Stomach (tissue), 9 donors: ENCODE results near the gene NOS1. TPM values are rescaled to one million over a fixed set of nuclear protein-coding genes. Genes with fewer than 3 reads are reported as not detected.
A peak's percentile ranks its signal among the peaks of the same experiment; 100 is the strongest.
"Not testable (repeated sequence)": the region's sequence is repeated elsewhere in the genome, so short reads cannot be mapped to it uniquely, and the experiment has no call there.

Experiments used
- DNase-seq, 2 donors: peaks; one replicate each; pipeline versions ENCODE4 v3.0.0 to v3.0.0-alpha.2; 2013 to 2019
- H3K27ac ChIP-seq, 5 donors: fragments of 200-600 bp in 4 of 5; sonication (generic) in 4 of 5; one replicate each; pipeline ENCODE4 v1.5.1; 2013 to 2019; ENCODE audit warnings: mild to moderate bottlenecking in 1 of 5, moderate library complexity in 1 of 5
- H3K27me3 ChIP-seq, 3 donors: fragments of 200-600 bp; sonication (generic); one replicate each; pipeline ENCODE4 v1.5.1; 2017 to 2019; ENCODE audit warnings: mixed run types in 1 of 3
- H3K36me3 ChIP-seq, 4 donors: fragments of 200-600 bp; sonication (generic); 1 replicate in 3 of 4; 2 replicates in 1 of 4; pipeline ENCODE4 v1.5.1; 2016 to 2019
- H3K4me1 ChIP-seq, 4 donors: fragments of 200-600 bp; sonication (generic); one replicate each; pipeline ENCODE4 v1.5.1; 2016 to 2019
- H3K4me3 ChIP-seq, 4 donors: fragments of 200-600 bp; sonication (generic) in 3 of 4; one replicate each; pipeline ENCODE4 v1.5.1; 2016 to 2019; ENCODE audit warnings: mild to moderate bottlenecking in 1 of 4
- H3K9me3 ChIP-seq, 4 donors: fragments of 200-600 bp; sonication (generic); one replicate each; pipeline ENCODE4 v1.5.1; 2016 to 2019
- CTCF ChIP-seq, 7 experiments: fragments of 450-650 bp in 4 of 7; fragments of 200-600 bp in 3 of 7; sonication (generic) in 3 of 7; IDR thresholded peaks; one replicate each; pipeline ENCODE4 v1.5.1; 2016 to 2019; ENCODE audit warnings: antibody characterized with exemption in 7 of 7, control low read depth in 2 of 7, mild to moderate bottlenecking in 1 of 7
- EP300 ChIP-seq: sonication (generic); formaldehyde crosslinking; IDR thresholded peaks from one replicate; pipeline ENCODE4 v1.6.1; 2017; ENCODE audit warnings: antibody characterized with exemption
- POLR2A ChIP-seq, 4 donors: fragments of 450-650 bp; IDR thresholded peaks; one replicate each; pipeline ENCODE4 v1.6.1; 2016; ENCODE audit warnings: antibody characterized with exemption in 4 of 4, control low read depth in 2 of 4, mild to moderate bottlenecking in 1 of 4, moderate library complexity in 1 of 4
- POLR2AphosphoS5 ChIP-seq, 3 donors: sonication (generic); formaldehyde crosslinking; IDR thresholded peaks; one replicate each; pipeline ENCODE4 v1.6.1; 2016; ENCODE audit warnings: antibody characterized with exemption in 3 of 3
- WGBS, 5 donors: extraction: QIAGEN DNeasy Blood & Tissue Kit in 3 of 5; methylation state at CpG; one replicate each; pipeline versions ENCODE4 v1.1.5 to v1.1.7; 2013 to 2018; 5-methylcytosine and 5-hydroxymethylcytosine counted together
- intact Hi-C: fragments of 100-400 bp; cut with DNase I; formaldehyde crosslinking; loops from one replicate; pipeline ENCODE4 v1.15.1; 2023; ENCODE audit warnings: low total_unique reads
- polyA plus RNA-seq, 3 donors: library from polyadenylated mRNA; stranded (reverse); fragments of 200-250 nt; gene quantifications; one replicate each; pipeline ENCODE4 v1.2.3, GENCODE V29; 2013
- total RNA-seq, 5 donors: library from RNA; depleted of rRNA; stranded (reverse); fragments of >200 nt; gene quantifications; one replicate each; pipeline versions ENCODE4 v1.1.0 to v1.2.3, GENCODE V29; 2014 to 2016
- donor health status: healthy with polysubstance abuse.
- donor health status: Bipolar disorder and iron deficiency.
- donor health status: healthy.

The NOS1 gene
- total and polyA plus RNA-seq, 8 donors = 0.15 to 3.1 (median 0.29) TPM; not detected in 3

DNA sequence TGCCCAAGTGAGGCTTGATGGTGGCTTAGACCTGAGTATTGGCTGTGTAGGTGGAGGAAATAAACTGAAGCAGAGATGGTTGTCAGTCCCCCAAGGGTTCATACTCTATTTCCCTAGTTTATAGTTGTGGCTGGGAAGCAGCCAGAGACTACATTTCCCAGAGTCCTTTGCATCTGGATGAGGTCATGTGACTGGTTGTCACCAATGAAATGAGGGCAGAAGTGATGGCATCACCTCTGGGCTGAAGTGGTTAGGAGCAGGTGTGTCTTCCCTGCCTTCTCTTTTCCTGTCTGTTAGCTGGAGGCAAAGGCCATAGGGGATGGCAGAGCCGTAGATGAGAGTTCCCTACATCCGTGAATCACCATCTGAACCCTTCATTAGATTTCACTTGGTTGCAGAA is 16.3 kb upstream of the NOS1 start:
- Histone ChIP-seq H3K36me3 (no peaks in the 10 kb centered on the region), H3K27me3 (peaks cover 0 to 5% (median 0%) of the 10 kb centered on the region in 3 donors), H3K27ac (no peak overlapping the region), H3K9me3 (peaks cover 0 to 10% (median 0%) of the 10 kb centered on the region in 4 donors), H3K4me3 (no peak overlapping the region), H3K4me1 (no peaks in the 10 kb centered on the region)
- WGBS, 5 donors = 85 to 91% (median 87%) methylated on average over 2 of the region's 2 CpGs
- TF ChIP-seq POLR2A (IDR thresholded peaks at IDR 0.05) (no peak), CTCF (IDR thresholded peaks at IDR 0.05) (no peak), EP300 (no peak), POLR2AphosphoS5 (IDR thresholded peaks at IDR 0.05) (no peak)
- no peak for DNase-seq
- intact Hi-C loops = no loop called here

- Histone ChIP-seq H3K4me3 (no peak overlapping the region), H3K4me1 (no peaks in the 10 kb centered on the region), H3K27ac (no peak overlapping the region), H3K27me3 (peaks cover 0 to 13% (median 0%) of the 10 kb centered on the region in 3 donors), H3K36me3 (no peaks in the 10 kb centered on the region), H3K9me3 (peaks cover 0 to 14% (median 3%) of the 10 kb centered on the region in 4 donors)
- no peak for TF ChIP-seq POLR2A (IDR thresholded peaks at IDR 0.05)
- TF ChIP-seq POLR2AphosphoS5 (IDR thresholded peaks at IDR 0.05) = no peak
- no peak for TF ChIP-seq EP300
- TF ChIP-seq CTCF (IDR thresholded peaks at IDR 0.05) = no peak
- intact Hi-C loops = no loop called here
- WGBS, 5 donors = 40 to 60% (median 51%) methylated on average over 3 of the region's 3 CpGs
- no peak for DNase-seq
Measured at GRCh38 chr12:117370588-117370987, 9.2 kb upstream of the NOS1 start.

DNA sequence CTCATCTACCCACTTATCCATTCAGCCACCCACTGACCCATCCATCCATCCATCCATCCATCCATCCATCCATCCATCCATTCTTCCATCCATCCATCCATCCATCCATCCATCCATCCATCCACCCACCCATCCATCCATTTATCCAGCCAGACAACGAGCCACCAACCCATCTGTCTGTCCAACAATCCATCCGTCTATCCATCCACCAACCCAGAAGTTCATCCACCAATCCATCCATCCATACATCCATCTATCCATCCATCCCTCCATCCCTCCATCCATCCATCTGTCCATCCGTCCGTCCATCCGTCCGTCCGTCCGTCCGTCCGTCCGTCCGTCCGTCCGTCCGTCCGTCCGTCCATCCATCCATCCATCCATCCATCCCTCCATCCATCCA is 8.6 kb upstream of the NOS1 start:
- H3K4me1 ChIP-seq, H3K4me3 ChIP-seq, H3K36me3 ChIP-seq, DNase-seq, H3K27ac ChIP-seq: not testable (repeated sequence)
- intact Hi-C loops = loop anchor here (5.0 kb wide), 1 partner anchor 467 kb away; no protein-coding TSS in a partner anchor
- WGBS, 5 donors = 55 to 88% (median 76%) methylated on average over 17 of the region's 17 CpGs
- H3K27me3 ChIP-seq = peaks cover under 1 to 19% (median 3%) of the 10 kb centered on the region in 3 donors
- H3K9me3 ChIP-seq = peaks cover 0 to 14% (median 3%) of the 10 kb centered on the region in 4 donors

DNA sequence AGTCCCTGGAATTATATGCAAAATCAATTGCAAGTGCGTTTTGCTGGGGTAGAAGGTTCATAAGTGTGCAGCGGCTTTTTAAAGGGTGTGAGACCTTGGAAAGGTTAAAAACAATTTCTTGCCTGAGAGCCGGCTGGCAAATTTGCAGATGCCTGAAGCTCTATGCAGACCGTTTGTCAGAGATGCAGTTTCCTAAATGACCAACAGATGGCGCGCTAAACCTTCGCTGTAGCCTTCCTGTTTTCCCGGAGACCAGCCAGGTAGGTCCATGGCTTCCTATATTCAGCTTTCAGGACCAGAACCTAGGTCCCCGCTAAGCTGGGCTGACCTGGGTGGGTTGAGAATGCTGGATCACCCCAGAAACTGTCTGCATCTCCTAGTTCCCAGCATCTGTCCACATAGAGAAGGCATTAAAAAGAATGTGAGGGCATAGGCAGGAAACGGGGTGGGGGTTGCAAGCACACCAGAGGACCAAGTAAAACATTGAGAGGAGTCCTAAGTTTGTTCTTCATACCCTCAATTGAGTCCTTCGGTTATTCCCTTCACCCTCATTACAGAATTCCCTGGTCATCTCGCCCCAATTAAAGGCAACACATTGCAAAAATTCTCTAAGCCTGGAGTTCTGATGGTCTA is 5.7 kb upstream of the NOS1 start:
- 15 to 26% (median 17%) methylated on average over 8 to 12 of the region's 12 CpGs for WGBS, 5 donors
- Histone ChIP-seq H3K9me3 (peaks cover 0 to 13% (median 3%) of the 10 kb centered on the region in 4 donors), H3K27me3 (peaks cover 3 to 48% (median 29%) of the 10 kb centered on the region in 3 donors), H3K27ac (no peak overlapping the region), H3K4me1 (no peaks in the 10 kb centered on the region), H3K36me3 (no peaks in the 10 kb centered on the region), H3K4me3 (no peak overlapping the region)
- TF ChIP-seq POLR2AphosphoS5 (IDR thresholded peaks at IDR 0.05) (no peak), CTCF (IDR thresholded peaks at IDR 0.05) (peak in 5 of 7 experiments; percentile 46 to 91 (median 84))
- DNase-seq = peak; percentile 84 to 91
- intact Hi-C loops = loop anchor here (5.0 kb wide), 1 partner anchor 470 kb away; no protein-coding TSS in a partner anchor

DNA sequence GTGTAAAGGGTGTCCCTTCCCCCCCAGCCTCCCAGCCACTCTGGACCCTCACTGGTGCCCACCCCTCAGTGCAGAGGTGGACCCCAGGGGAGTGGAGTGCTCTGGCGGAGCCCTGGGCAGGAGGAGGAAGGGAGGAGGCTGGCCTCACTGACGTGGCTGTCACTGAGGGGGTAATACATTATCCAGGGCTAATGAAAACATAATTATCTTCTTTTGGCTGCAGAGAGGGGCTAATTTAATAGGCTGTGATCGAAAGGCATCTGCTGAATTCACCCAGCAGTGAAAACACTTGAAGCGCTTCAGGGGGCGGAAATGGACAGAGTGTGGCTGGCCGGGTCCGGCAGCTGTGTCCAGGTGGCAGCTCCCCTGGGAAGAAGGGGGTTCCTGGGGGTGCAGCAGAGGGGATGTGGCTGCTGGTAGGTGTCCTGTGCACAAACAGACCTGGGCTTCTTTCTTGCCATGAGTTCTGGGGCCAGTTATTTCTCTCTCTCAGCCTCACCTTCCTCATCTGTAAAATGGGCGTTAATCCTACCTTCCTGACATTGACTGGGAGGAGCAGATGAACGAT is 3.7 kb upstream of the NOS1 start:
- TF ChIP-seq CTCF (IDR thresholded peaks at IDR 0.05) (no peak), POLR2A (IDR thresholded peaks at IDR 0.05) (no peak), POLR2AphosphoS5 (IDR thresholded peaks at IDR 0.05) (no peak), EP300 (no peak)
- peak in 1 of 2 donors; percentile 36 for DNase-seq
- Histone ChIP-seq H3K4me1 (peaks cover 0 to 14% (median 10%) of the 10 kb centered on the region in 4 donors), H3K4me3 (no peak overlapping the region), H3K36me3 (no peaks in the 10 kb centered on the region), H3K27ac (no peak overlapping the region), H3K27me3 (peaks cover 11 to 68% (median 49%) of the 10 kb centered on the region in 3 donors), H3K9me3 (no peaks in the 10 kb centered on the region)
- WGBS, 5 donors = 42 to 51% (median 49%) methylated on average over 8 to 9 of the region's 9 CpGs
- intact Hi-C loops = loop anchor here (5.0 kb wide), 1 partner anchor 472 kb away; no protein-coding TSS in a partner anchor
